Activated CD4-positive, alpha-beta T cell treated with anti-CD3 and anti-CD28 coated beads for 48 hours (primary cell): ENCODE measurements around the gene SCFD2.

Experiments
- DNase-seq: peaks from one replicate; pipeline ENCODE4 v3.0.0-alpha.2; 2020

Gene SCFD2

GRCh38 chr4:52979821-52980590 lies 385.9 kb downstream of the SCFD2 start:
- DNase-seq = no peak

- no peak for DNase-seq
Observed at GRCh38 chr4:52979020-52979419, 386.8 kb downstream of the SCFD2 start.

GRCh38 chr4:52977252-52977651 lies 388.6 kb downstream of the SCFD2 start:
- no peak for DNase-seq

- DNase-seq = peak; percentile 6
Observed at GRCh38 chr4:52976523-52977230, 389.2 kb downstream of the SCFD2 start.

GRCh38 chr4:52968691-52969090 lies 397.2 kb downstream of the SCFD2 start:
- DNase-seq = no peak

GRCh38 chr4:52968241-52968640 lies 397.6 kb downstream of the SCFD2 start:
- no peak for DNase-seq

- no peak for DNase-seq
Observed at GRCh38 chr4:52966781-52967180, 399.1 kb downstream of the SCFD2 start.

- DNase-seq = no peak
Observed at GRCh38 chr4:52966172-52966571, 399.7 kb downstream of the SCFD2 start.

- DNase-seq = no peak
Observed at GRCh38 chr4:52964561-52965101, 401.2 kb downstream of the SCFD2 start.

- no peak for DNase-seq
Observed at GRCh38 chr4:52964011-52964410, 401.9 kb downstream of the SCFD2 start.

GRCh38 chr4:52962721-52963120 lies 403.1 kb downstream of the SCFD2 start:
- no peak for DNase-seq

- no peak for DNase-seq
Observed at GRCh38 chr4:52961666-52962412, 404.0 kb downstream of the SCFD2 start.

- no peak for DNase-seq
Observed at GRCh38 chr4:52959541-52959940, 406.3 kb downstream of the SCFD2 start.

- DNase-seq = no peak
Observed at GRCh38 chr4:52957835-52958631, 407.8 kb downstream of the SCFD2 start.

GRCh38 chr4:52957220-52957686 lies 408.6 kb downstream of the SCFD2 start:
- no peak for DNase-seq

GRCh38 chr4:52956691-52957090 lies 409.2 kb downstream of the SCFD2 start:
- no peak for DNase-seq

GRCh38 chr4:52954560-52955170 lies 411.2 kb downstream of the SCFD2 start:
- no peak for DNase-seq

GRCh38 chr4:52952540-52952939 lies 413.3 kb downstream of the SCFD2 start:
- DNase-seq = no peak

GRCh38 chr4:52951016-52951415 lies 414.8 kb downstream of the SCFD2 start:
- DNase-seq = no peak

- DNase-seq = no peak
Observed at GRCh38 chr4:52950226-52950625, 415.6 kb downstream of the SCFD2 start.

GRCh38 chr4:52949336-52949735 lies 416.5 kb downstream of the SCFD2 start:
- DNase-seq = no peak

- no peak for DNase-seq
Observed at GRCh38 chr4:52948057-52948423, 417.8 kb downstream of the SCFD2 start.
